ENCODE measurements around the gene CD47.

DNA sequence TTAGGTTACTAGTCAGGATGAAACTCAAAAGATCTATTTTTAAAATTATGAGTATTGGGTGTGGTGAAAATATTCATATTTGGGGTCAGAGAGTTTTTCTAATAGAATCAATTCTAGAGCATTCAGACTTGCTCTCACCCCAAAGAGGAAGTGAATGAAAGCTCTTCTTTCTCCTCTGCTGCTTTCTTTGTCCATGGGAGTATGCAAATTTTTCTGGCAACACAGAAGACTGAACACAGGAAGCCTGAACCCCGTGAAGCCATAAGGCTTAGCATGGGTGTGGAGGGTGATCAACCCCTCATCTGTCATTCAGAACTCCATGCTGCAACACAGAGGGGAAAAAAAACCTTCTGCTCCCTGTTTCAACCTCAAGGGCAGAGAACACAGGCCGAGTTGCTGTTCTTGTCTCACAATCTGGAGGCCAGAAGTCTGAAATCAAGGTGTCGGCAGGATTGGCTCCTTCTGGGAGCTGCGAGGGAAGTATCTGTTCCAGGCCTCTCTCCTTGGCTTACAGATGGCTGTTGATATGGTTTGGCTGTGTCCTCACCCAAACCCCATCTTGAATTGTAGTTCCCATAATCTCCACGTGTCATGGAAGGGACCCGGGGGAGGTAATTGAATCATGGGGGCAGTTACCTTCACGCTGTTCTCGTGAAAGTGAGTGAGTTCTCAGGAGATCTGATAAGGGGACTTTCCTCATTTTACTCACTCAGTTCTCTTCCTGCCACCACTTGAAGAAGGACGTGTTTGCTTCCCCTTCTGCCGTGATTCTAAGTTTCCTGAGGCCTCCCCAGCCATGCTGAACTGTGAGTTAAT is 33.7 kb upstream of the CD47 start:
- TF ChIP-seq, protein P1, sequence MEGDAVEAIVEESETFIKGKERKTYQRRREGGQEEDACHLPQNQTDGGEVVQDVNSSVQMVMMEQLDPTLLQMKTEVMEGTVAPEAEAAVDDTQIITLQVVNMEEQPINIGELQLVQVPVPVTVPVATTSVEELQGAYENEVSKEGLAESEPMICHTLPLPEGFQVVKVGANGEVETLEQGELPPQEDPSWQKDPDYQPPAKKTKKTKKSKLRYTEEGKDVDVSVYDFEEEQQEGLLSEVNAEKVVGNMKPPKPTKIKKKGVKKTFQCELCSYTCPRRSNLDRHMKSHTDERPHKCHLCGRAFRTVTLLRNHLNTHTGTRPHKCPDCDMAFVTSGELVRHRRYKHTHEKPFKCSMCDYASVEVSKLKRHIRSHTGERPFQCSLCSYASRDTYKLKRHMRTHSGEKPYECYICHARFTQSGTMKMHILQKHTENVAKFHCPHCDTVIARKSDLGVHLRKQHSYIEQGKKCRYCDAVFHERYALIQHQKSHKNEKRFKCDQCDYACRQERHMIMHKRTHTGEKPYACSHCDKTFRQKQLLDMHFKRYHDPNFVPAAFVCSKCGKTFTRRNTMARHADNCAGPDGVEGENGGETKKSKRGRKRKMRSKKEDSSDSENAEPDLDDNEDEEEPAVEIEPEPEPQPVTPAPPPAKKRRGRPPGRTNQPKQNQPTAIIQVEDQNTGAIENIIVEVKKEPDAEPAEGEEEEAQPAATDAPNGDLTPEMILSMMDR (IDR thresholded peaks at IDR 0.05): no peak
- TF ChIP-seq EZH2phosphoT487 (IDR thresholded peaks at IDR 0.05) (no peak), EZH2 (IDR thresholded peaks at IDR 0.05) (no peak)
